Endodermal cell (in vitro differentiated cells): ENCODE results near the gene CAMK2D. TPM values are rescaled to one million over a fixed set of nuclear protein-coding genes. Genes with fewer than 3 reads are reported as not detected.
A peak's percentile ranks its signal among the peaks of the same experiment; 100 is the strongest.

Experiments
- DNase-seq: peaks from one replicate; pipeline ENCODE4 v3.0.0-alpha.2; 2017
- H3K27ac ChIP-seq: 2 replicates; pipeline ENCODE4 v1.5.1; 2013; ENCODE audit warnings: mild to moderate bottlenecking, low read depth, low read length, moderate library complexity
- H3K27me3 ChIP-seq: 2 replicates; pipeline ENCODE4 v1.6.1; 2013; ENCODE audit warnings: mild to moderate bottlenecking, low read length, moderate library complexity; ENCODE audit not compliant: insufficient read depth, control insufficient read depth, poor library complexity, severe bottlenecking
- H3K36me3 ChIP-seq: 2 replicates; pipeline ENCODE4 v1.7.0; 2013; ENCODE audit warnings: mild to moderate bottlenecking, low read length, moderate library complexity; ENCODE audit not compliant: control insufficient read depth, insufficient read depth
- H3K4me1 ChIP-seq: one replicate; pipeline ENCODE4 v1.7.0; 2013; ENCODE audit warnings: low read length; ENCODE audit not compliant: control insufficient read depth, insufficient read depth
- H3K4me3 ChIP-seq: 2 replicates; pipeline ENCODE4 v1.5.1; 2013; ENCODE audit warnings: mild to moderate bottlenecking, low read length, moderate library complexity
- H3K9ac ChIP-seq: 2 replicates; pipeline ENCODE4 v1.6.1; 2013; ENCODE audit warnings: mild to moderate bottlenecking, low read length, moderate library complexity; ENCODE audit not compliant: poor library complexity, severe bottlenecking; ENCODE audit errors: extremely low read depth
- H3K9me3 ChIP-seq: 2 replicates; pipeline ENCODE4 v1.6.1; 2013; ENCODE audit warnings: mild to moderate bottlenecking, low read length, moderate library complexity; ENCODE audit not compliant: control insufficient read depth
- H3K27ac Mint-ChIP-seq: 2 replicates; pipeline ENCODE4 v1.8.0; 2020; ENCODE audit warnings: mixed read lengths
- H3K27me3 Mint-ChIP-seq: 2 replicates; pipeline ENCODE4 v1.8.0; 2021; ENCODE audit warnings: mild to moderate bottlenecking, mixed read lengths; ENCODE audit not compliant: insufficient read depth
- H3K36me3 Mint-ChIP-seq: 2 replicates; pipeline ENCODE4 v1.8.0; 2020; ENCODE audit warnings: low read depth, mixed read lengths
- H3K4me1 Mint-ChIP-seq: 2 replicates; pipeline ENCODE4 v1.8.0; 2020; ENCODE audit warnings: mixed read lengths
- H3K4me3 Mint-ChIP-seq: 2 replicates; pipeline ENCODE4 v1.8.0; 2020; ENCODE audit warnings: mild to moderate bottlenecking, moderate library complexity, mixed read lengths
- H3K9me3 Mint-ChIP-seq: 2 replicates; pipeline ENCODE4 v1.8.0; 2020; ENCODE audit warnings: mild to moderate bottlenecking, mixed read lengths
- WGBS, 2 experiments: methylation state at CpG; one replicate each; pipeline versions ENCODE4 v1.1.5 to v1.1.7; 2013; ENCODE audit warnings: missing lambda C conversion rate in 2 of 2, mixed read lengths in 1 of 2; ENCODE audit not compliant: insufficient coverage in 1 of 2, insufficient read length in 1 of 2; 5-methylcytosine and 5-hydroxymethylcytosine counted together
- total RNA-seq, 2 donors: library from RNA; stranded (reverse); fragmentation: NEBNext Ultra II Directional in 1 of 2; extraction: Animal tissue kit (Norgen Biotek cat#: 25700) in 1 of 2; gene quantifications; 2 replicates in 1 of 2; 3 replicates in 1 of 2; pipeline ENCODE4 v1.2.1, GENCODE V29; 2021
- TF ChIP-seq, protein P1 (sequence below): fragments of 200-600 bp; sonication (generic); conservative IDR thresholded peaks from 2 replicates; pipeline ENCODE4 v1.5.0; 2021; ENCODE audit warnings: antibody characterized with exemption, mild to moderate bottlenecking

The CAMK2D gene
- total RNA-seq, 2 donors from 2014 or later, result 91.1 to 120 TPM

GRCh38 chr4:113435893-113436292 is 325.6 kb downstream of the CAMK2D start:
- DNase-seq, result peak; percentile 71
- TF ChIP-seq, protein P1, sequence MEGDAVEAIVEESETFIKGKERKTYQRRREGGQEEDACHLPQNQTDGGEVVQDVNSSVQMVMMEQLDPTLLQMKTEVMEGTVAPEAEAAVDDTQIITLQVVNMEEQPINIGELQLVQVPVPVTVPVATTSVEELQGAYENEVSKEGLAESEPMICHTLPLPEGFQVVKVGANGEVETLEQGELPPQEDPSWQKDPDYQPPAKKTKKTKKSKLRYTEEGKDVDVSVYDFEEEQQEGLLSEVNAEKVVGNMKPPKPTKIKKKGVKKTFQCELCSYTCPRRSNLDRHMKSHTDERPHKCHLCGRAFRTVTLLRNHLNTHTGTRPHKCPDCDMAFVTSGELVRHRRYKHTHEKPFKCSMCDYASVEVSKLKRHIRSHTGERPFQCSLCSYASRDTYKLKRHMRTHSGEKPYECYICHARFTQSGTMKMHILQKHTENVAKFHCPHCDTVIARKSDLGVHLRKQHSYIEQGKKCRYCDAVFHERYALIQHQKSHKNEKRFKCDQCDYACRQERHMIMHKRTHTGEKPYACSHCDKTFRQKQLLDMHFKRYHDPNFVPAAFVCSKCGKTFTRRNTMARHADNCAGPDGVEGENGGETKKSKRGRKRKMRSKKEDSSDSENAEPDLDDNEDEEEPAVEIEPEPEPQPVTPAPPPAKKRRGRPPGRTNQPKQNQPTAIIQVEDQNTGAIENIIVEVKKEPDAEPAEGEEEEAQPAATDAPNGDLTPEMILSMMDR, result no peak
- Histone ChIP-seq H3K27ac (no peak overlapping the region), H3K36me3 (no peaks in the 10 kb centered on the region), H3K4me1 (no peaks in the 10 kb centered on the region), H3K27me3 (no peaks in the 10 kb centered on the region), H3K9ac (no peak overlapping the region), H3K9me3 (peaks cover 16% of the 10 kb centered on the region), H3K4me3 (no peak overlapping the region)
- Mint-ChIP-seq H3K27me3 (no peaks in the 10 kb centered on the region), H3K9me3 (peaks cover 16% of the 10 kb centered on the region), H3K36me3 (peaks cover 1% of the 10 kb centered on the region), H3K4me1 (peaks cover 8% of the 10 kb centered on the region), H3K4me3 (no peak overlapping the region), H3K27ac (no peak overlapping the region)
- WGBS, 2 experiments, result 68 to 80% methylated on average over 2 to 7 of the region's 7 CpGs

GRCh38 chr4:113434247-113434587 is 327.3 kb downstream of the CAMK2D start:
- Histone ChIP-seq H3K27ac (no peak overlapping the region), H3K4me3 (no peak overlapping the region), H3K9me3 (peaks cover 21% of the 10 kb centered on the region), H3K4me1 (no peaks in the 10 kb centered on the region), H3K36me3 (no peaks in the 10 kb centered on the region), H3K9ac (no peak overlapping the region), H3K27me3 (no peaks in the 10 kb centered on the region)
- peaks cover 8% of the 10 kb centered on the region for H3K4me1 Mint-ChIP-seq
- H3K27ac Mint-ChIP-seq, result no peak overlapping the region
- peaks cover 26% of the 10 kb centered on the region for H3K9me3 Mint-ChIP-seq
- no peak for DNase-seq
- H3K4me3 Mint-ChIP-seq, result no peak overlapping the region
- 87 to 88% methylated on average over 3 of the region's 3 CpGs for WGBS, 2 experiments
- TF ChIP-seq, protein P1, result no peak
- peaks cover 7% of the 10 kb centered on the region for H3K36me3 Mint-ChIP-seq
- no peaks in the 10 kb centered on the region for H3K27me3 Mint-ChIP-seq

- TF ChIP-seq, protein P1, result no peak
- Histone ChIP-seq H3K27ac (no peak overlapping the region), H3K9me3 (peaks cover 21% of the 10 kb centered on the region), H3K4me1 (no peaks in the 10 kb centered on the region), H3K27me3 (no peaks in the 10 kb centered on the region), H3K9ac (no peak overlapping the region), H3K36me3 (no peaks in the 10 kb centered on the region), H3K4me3 (no peak overlapping the region)
- H3K9me3 Mint-ChIP-seq, result peaks cover 29% of the 10 kb centered on the region
- no peak overlapping the region for H3K4me3 Mint-ChIP-seq
- peaks cover 8% of the 10 kb centered on the region for H3K4me1 Mint-ChIP-seq
- H3K36me3 Mint-ChIP-seq, result peaks cover 7% of the 10 kb centered on the region
- H3K27ac Mint-ChIP-seq, result no peak overlapping the region
- 90 to 95% methylated on average over 4 of the region's 4 CpGs for WGBS, 2 experiments
- no peak for DNase-seq
- no peaks in the 10 kb centered on the region for H3K27me3 Mint-ChIP-seq
These were observed 327.8 kb downstream of the CAMK2D start for GRCh38 chr4:113433536-113434246.
